Measurements from ENCODE around the gene EGLN1.
A peak's percentile ranks its signal among the peaks of the same experiment; 100 is the strongest.
"Not testable (repeated sequence)": the region's sequence is repeated elsewhere in the genome, so short reads cannot be mapped to it uniquely, and the experiment has no call there.

The EGLN1 gene

GRCh38 chr1:231421971-231422797 lies at the start of gene EGLN1:
TSS of gene EGLN1 (minus strand) at chr1:231422287. CDS start at chr1:231421888, 399 bp downstream.
- DNase-seq (ENCODE audit: low read depth), result peak; percentile 69

GRCh38 chr1:231471500-231471899 lies 49.4 kb upstream of the EGLN1 start:
- DNase-seq (ENCODE audit: low read depth), result not testable (repeated sequence)

- DNase-seq (ENCODE audit: low read depth), result not testable (repeated sequence)
These were observed 48.9 kb upstream of the EGLN1 start for GRCh38 chr1:231471027-231471426.

- DNase-seq (ENCODE audit: low read depth), result no peak
These were observed 45.9 kb upstream of the EGLN1 start for GRCh38 chr1:231467986-231468385.

- DNase-seq (ENCODE audit: low read depth), result no peak
These were observed 43.0 kb upstream of the EGLN1 start for GRCh38 chr1:231465051-231465450.

GRCh38 chr1:231463541-231463940 lies 41.5 kb upstream of the EGLN1 start:
- no peak for DNase-seq (ENCODE audit: low read depth)

GRCh38 chr1:231460614-231461013 lies 38.5 kb upstream of the EGLN1 start:
- DNase-seq (ENCODE audit: low read depth), result peak; percentile 56

- not testable (repeated sequence) for DNase-seq (ENCODE audit: low read depth)
These were observed 37.4 kb upstream of the EGLN1 start for GRCh38 chr1:231459438-231459837.

GRCh38 chr1:231457956-231458355 lies 35.9 kb upstream of the EGLN1 start:
- not testable (repeated sequence) for DNase-seq (ENCODE audit: low read depth)

- DNase-seq (ENCODE audit: low read depth), result not testable (repeated sequence)
These were observed 32.0 kb upstream of the EGLN1 start for GRCh38 chr1:231454133-231454532.

- no peak for DNase-seq (ENCODE audit: low read depth)
These were observed 24.1 kb upstream of the EGLN1 start for GRCh38 chr1:231446138-231446537.

GRCh38 chr1:231444059-231444458 lies 22.0 kb upstream of the EGLN1 start:
- no peak for DNase-seq (ENCODE audit: low read depth)

- no peak for DNase-seq (ENCODE audit: low read depth)
These were observed 21.3 kb upstream of the EGLN1 start for GRCh38 chr1:231443363-231443762.

- DNase-seq (ENCODE audit: low read depth), result no peak
These were observed 20.6 kb upstream of the EGLN1 start for GRCh38 chr1:231442735-231443134.

GRCh38 chr1:231432996-231433395 lies 10.9 kb upstream of the EGLN1 start:
- DNase-seq (ENCODE audit: low read depth), result no peak

- DNase-seq (ENCODE audit: low read depth), result no peak
These were observed 9.8 kb upstream of the EGLN1 start for GRCh38 chr1:231431665-231432415.

- not testable (repeated sequence) for DNase-seq (ENCODE audit: low read depth)
These were observed 8.7 kb upstream of the EGLN1 start for GRCh38 chr1:231430678-231431352.

- DNase-seq (ENCODE audit: low read depth), result no peak
These were observed 6.3 kb upstream of the EGLN1 start for GRCh38 chr1:231428377-231428776.

- DNase-seq (ENCODE audit: low read depth), result no peak
These were observed 3.1 kb upstream of the EGLN1 start for GRCh38 chr1:231424950-231425805.

- no peak for DNase-seq (ENCODE audit: low read depth)
These were observed 1.6 kb upstream of the EGLN1 start for GRCh38 chr1:231423648-231424047.

- no peak for DNase-seq (ENCODE audit: low read depth)
These were observed 767 bp upstream of the EGLN1 start for GRCh38 chr1:231422798-231423309.

Measured in activated gamma-delta T cell treated with anti-CD3 and anti-CD28 coated beads, Interleukin-2, amount 50 U/mL, for 16 hours (primary cell).